DND-41 (cell line): ENCODE measurements around the gene KCNC4.

Experiments used
- ATAC-seq: fragments of 200-7000 bp; cut with Tn5 transposase; 3 replicates; pipeline ENCODE4 v1.9.1; 2021; ENCODE audit warnings: low read depth; ENCODE audit not compliant: insufficient read depth
- DNase-seq: peaks from one replicate; pipeline ENCODE4 v3.0.0-alpha.2; 2020
- H2AFZ ChIP-seq: 2 replicates; pipeline ENCODE4 v1.6.0; 2012; ENCODE audit warnings: low read depth, low read length
- H3K27ac ChIP-seq: 2 replicates; pipeline ENCODE4 v1.5.1; 2012; ENCODE audit warnings: low read length, inconsistent platforms
- H3K27me3 ChIP-seq: fragments of 200-600 bp; sonication (generic); 2 replicates; pipeline ENCODE4 v1.6.0; 2012; ENCODE audit warnings: low read length, mild to moderate bottlenecking, inconsistent platforms; ENCODE audit not compliant: insufficient read depth, poor library complexity
- H3K36me3 ChIP-seq: 2 replicates; pipeline ENCODE4 v1.5.1; 2012; ENCODE audit warnings: low read length, inconsistent platforms; ENCODE audit not compliant: insufficient read depth
- H3K4me1 ChIP-seq: 2 replicates; pipeline ENCODE4 v1.5.1; 2012; ENCODE audit warnings: mild to moderate bottlenecking, low read length; ENCODE audit not compliant: insufficient read depth
- H3K4me2 ChIP-seq: 2 replicates; pipeline ENCODE4 v1.6.0; 2012; ENCODE audit warnings: mild to moderate bottlenecking, moderate library complexity, low read length, inconsistent platforms; ENCODE audit not compliant: insufficient read depth
- H3K4me3 ChIP-seq, 2 experiments: fragments of 200-600 bp in 1 of 2; shearing (Covaris generic) in 1 of 2; 2 replicates each; pipeline ENCODE4 v1.5.1; 2012 to 2016; ENCODE audit warnings: inconsistent platforms in 2 of 2, low read length in 2 of 2, mild to moderate bottlenecking in 2 of 2, low read depth in 1 of 2, moderate library complexity in 1 of 2
- H3K79me2 ChIP-seq: 2 replicates; pipeline ENCODE4 v1.6.0; 2012; ENCODE audit warnings: low read length, inconsistent platforms; ENCODE audit not compliant: insufficient read depth
- H3K9ac ChIP-seq: 2 replicates; pipeline ENCODE4 v1.6.0; 2012; ENCODE audit warnings: low read depth, mild to moderate bottlenecking, inconsistent platforms, low read length, moderate library complexity
- H3K9me3 ChIP-seq: 2 replicates; pipeline ENCODE4 v1.5.1; 2012; ENCODE audit warnings: low read length, moderate library complexity, mild to moderate bottlenecking, inconsistent platforms; ENCODE audit not compliant: insufficient read depth, severe bottlenecking
- H4K20me1 ChIP-seq: 2 replicates; pipeline ENCODE4 v1.6.0; 2012; ENCODE audit warnings: low read length; ENCODE audit not compliant: insufficient read depth
- CTCF ChIP-seq: IDR thresholded peaks from 2 replicates; pipeline ENCODE4 v1.5.1; 2012; ENCODE audit warnings: borderline replicate concordance, low read length, moderate library complexity, mild to moderate bottlenecking; ENCODE audit not compliant: poor library complexity, severe bottlenecking; ENCODE audit errors: extremely low read depth
- EZH2 ChIP-seq: IDR thresholded peaks from 3 replicates; pipeline ENCODE4 v1.6.1; 2012; ENCODE audit warnings: borderline replicate concordance, low read depth, mild to moderate bottlenecking, moderate library complexity, low read length, inconsistent platforms; ENCODE audit not compliant: severe bottlenecking

KCNC4 gene

GRCh38 chr1:110210604-110211495 is 736 bp downstream of the KCNC4 start:
- Histone ChIP-seq H4K20me1 (peaks cover 37% of the 10 kb centered on the region), H2AFZ (peak overlapping the region; percentile 92), H3K4me2 (peak overlapping the region; percentile 78), H3K27ac (peak overlapping the region; percentile 71), H3K9ac (peak overlapping the region; percentile 81), H3K27me3 (no peaks in the 10 kb centered on the region), H3K4me1 (peaks cover 60% of the 10 kb centered on the region), H3K79me2 (peaks cover 36% of the 10 kb centered on the region), H3K36me3 (peaks cover 7% of the 10 kb centered on the region; the same call in 1 of the 2 replicates), H3K9me3 (no peaks in the 10 kb centered on the region), H3K4me3 (peak overlapping the region; percentile 65 to 84; a peak in 3 of 4 replicates)
- DNase-seq: peak; percentile 86
- peak; percentile 60 for ATAC-seq
- TF ChIP-seq EZH2 (no peak), CTCF (no peak)

- Histone ChIP-seq H3K27me3 (no peaks in the 10 kb centered on the region), H2AFZ (peak overlapping the region; percentile 92), H3K79me2 (peaks cover 44% of the 10 kb centered on the region), H4K20me1 (peaks cover 45% of the 10 kb centered on the region), H3K36me3 (peaks cover 15% of the 10 kb centered on the region), H3K4me2 (peak overlapping the region; percentile 78), H3K4me1 (peaks cover 61% of the 10 kb centered on the region), H3K9ac (peak overlapping the region; percentile 81), H3K27ac (peak overlapping the region; percentile 71), H3K4me3 (peak overlapping the region; percentile 65 to 84; a peak in 3 of 4 replicates), H3K9me3 (no peaks in the 10 kb centered on the region)
- no peak for DNase-seq
- ATAC-seq: no peak
- no peak for TF ChIP-seq CTCF
- no peak for TF ChIP-seq EZH2
These were observed 1.5 kb downstream of the KCNC4 start for GRCh38 chr1:110211496-110212168.

GRCh38 chr1:110212169-110213142 is 2.3 kb downstream of the KCNC4 start:
- H3K9ac ChIP-seq: peak overlapping the region; percentile 81; the same call in 1 of the 2 replicates
- peaks cover 50% of the 10 kb centered on the region for H4K20me1 ChIP-seq
- no peak for TF ChIP-seq EZH2
- no peak for TF ChIP-seq CTCF
- peaks cover 64% of the 10 kb centered on the region for H3K4me1 ChIP-seq
- H3K79me2 ChIP-seq: peaks cover 47% of the 10 kb centered on the region
- no peaks in the 10 kb centered on the region for H3K27me3 ChIP-seq
- no peaks in the 10 kb centered on the region for H3K9me3 ChIP-seq
- DNase-seq (no peak), ATAC-seq (no peak)
- H3K36me3 ChIP-seq: peaks cover 19% of the 10 kb centered on the region
- H3K27ac ChIP-seq: peak overlapping the region; percentile 42
- no peak overlapping the region for H2AFZ ChIP-seq
- H3K4me3 ChIP-seq: peak overlapping the region in 1 of 2 experiments; percentile 84; a peak in 2 of 4 replicates
- H3K4me2 ChIP-seq: peak overlapping the region; percentile 78
